Measurements from ENCODE around the gene ST3GAL5. TPM values are rescaled to one million over a fixed set of nuclear protein-coding genes. Genes with fewer than 3 reads are reported as not detected.
A peak's percentile ranks its signal among the peaks of the same experiment; 100 is the strongest.

Gene ST3GAL5
- total and polyA plus RNA-seq, 2 donors (not counting 1 experiment from before 2014, with no cell fraction given): 6.2 to 10.9 TPM

DNA sequence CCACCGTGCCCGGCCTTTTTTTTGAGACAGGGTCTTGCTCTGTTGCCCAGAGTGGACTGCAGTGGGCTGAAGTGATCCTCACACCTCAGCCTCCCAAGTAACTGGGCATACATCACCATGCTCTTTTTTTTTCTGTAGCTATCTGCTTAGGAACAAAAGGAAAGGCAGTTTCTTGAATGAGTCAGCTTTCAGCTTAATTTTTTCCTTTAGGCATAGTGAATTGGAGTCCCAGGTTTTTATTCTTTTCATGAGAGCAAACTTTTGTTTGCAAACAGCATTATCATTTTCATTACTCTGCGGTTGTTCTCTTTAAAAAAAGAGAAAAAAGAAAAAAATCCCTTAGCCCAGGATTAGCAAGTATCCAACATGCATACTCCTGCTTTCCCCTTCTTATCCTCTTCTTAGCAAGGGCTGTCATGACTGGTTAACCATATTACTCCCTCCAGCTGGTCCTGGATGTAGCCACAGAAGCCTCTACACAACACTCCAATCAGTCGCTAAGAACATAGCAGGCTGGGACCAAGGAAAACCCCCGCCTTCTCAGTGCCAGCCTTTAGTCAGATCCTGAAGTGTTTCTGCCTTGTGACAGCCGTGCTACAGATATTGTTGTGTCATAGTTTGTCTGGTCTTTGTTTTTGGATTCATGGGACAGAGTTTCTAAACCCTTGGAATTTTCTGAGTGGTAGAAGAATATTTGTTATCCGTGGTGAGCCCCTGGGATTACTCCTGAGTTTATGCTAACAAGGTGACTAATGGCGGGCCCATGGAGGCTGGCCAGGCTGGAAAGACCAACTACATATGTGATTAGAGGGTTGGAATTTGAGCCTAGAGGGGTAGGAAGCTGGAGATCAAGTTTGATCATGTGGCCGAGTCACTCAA, 23.3 kb upstream of the ST3GAL5 start:
- H3K36me3 ChIP-seq (ENCODE audit: control insufficient read depth, insufficient read depth, low read length): no peaks in the 10 kb centered on the region
- no peaks in the 10 kb centered on the region for H3K79me2 ChIP-seq (ENCODE audit: control insufficient read depth, insufficient read depth, low read length)
- H3K9me3 ChIP-seq (ENCODE audit: control insufficient read depth, insufficient read depth, low read depth, low read length): no peaks in the 10 kb centered on the region
- TF ChIP-seq, protein P1, sequence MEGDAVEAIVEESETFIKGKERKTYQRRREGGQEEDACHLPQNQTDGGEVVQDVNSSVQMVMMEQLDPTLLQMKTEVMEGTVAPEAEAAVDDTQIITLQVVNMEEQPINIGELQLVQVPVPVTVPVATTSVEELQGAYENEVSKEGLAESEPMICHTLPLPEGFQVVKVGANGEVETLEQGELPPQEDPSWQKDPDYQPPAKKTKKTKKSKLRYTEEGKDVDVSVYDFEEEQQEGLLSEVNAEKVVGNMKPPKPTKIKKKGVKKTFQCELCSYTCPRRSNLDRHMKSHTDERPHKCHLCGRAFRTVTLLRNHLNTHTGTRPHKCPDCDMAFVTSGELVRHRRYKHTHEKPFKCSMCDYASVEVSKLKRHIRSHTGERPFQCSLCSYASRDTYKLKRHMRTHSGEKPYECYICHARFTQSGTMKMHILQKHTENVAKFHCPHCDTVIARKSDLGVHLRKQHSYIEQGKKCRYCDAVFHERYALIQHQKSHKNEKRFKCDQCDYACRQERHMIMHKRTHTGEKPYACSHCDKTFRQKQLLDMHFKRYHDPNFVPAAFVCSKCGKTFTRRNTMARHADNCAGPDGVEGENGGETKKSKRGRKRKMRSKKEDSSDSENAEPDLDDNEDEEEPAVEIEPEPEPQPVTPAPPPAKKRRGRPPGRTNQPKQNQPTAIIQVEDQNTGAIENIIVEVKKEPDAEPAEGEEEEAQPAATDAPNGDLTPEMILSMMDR (conservative IDR thresholded peaks at IDR 0.05 in 1 of 2, IDR thresholded peaks at IDR 0.05 in 1 of 2; ENCODE audit: low read depth in 1 of 2, low read length in 2 of 2): no peak
- TF ChIP-seq EZH2 (IDR thresholded peaks at IDR 0.05; ENCODE audit: low read length, missing control alignments): no peak
- H3K4me1 ChIP-seq (ENCODE audit: control insufficient read depth, extremely low read depth, insufficient read depth, low read length): no peaks in the 10 kb centered on the region
- no peak overlapping the region for H2AFZ ChIP-seq (ENCODE audit: low read length)
- DNase-seq (ENCODE audit: low read depth in 2 of 2): peak; percentile 36 to 90
- H4K20me1 ChIP-seq (ENCODE audit: control insufficient read depth, extremely low read depth, insufficient read depth, low read length): no peaks in the 10 kb centered on the region
- no peak overlapping the region for H3K27ac ChIP-seq (ENCODE audit: insufficient read depth, low read length)
- no peaks in the 10 kb centered on the region for H3K27me3 ChIP-seq (ENCODE audit: control insufficient read depth, insufficient read depth, low read length)
- peak overlapping the region; percentile 49 for H3K4me2 ChIP-seq (ENCODE audit: extremely low read depth, insufficient read depth, low read length)
- H3K4me3 ChIP-seq (replicated peaks in 1 of 4; ENCODE audit: control extremely low read depth in 1 of 4, insufficient read depth in 1 of 4, low read depth in 3 of 4, low read length in 4 of 4): no peak overlapping the region
- no peak overlapping the region for H3K9ac ChIP-seq (ENCODE audit: insufficient read depth, low read length)

- Histone ChIP-seq H3K9ac (ENCODE audit: insufficient read depth, low read length) (no peak overlapping the region), H3K4me3 (replicated peaks in 1 of 4; ENCODE audit: control extremely low read depth in 1 of 4, insufficient read depth in 1 of 4, low read depth in 3 of 4, low read length in 4 of 4) (no peak overlapping the region), H3K36me3 (ENCODE audit: control insufficient read depth, insufficient read depth, low read length) (no peaks in the 10 kb centered on the region), H3K9me3 (ENCODE audit: control insufficient read depth, insufficient read depth, low read depth, low read length) (no peaks in the 10 kb centered on the region), H3K79me2 (ENCODE audit: control insufficient read depth, insufficient read depth, low read length) (no peaks in the 10 kb centered on the region), H3K27me3 (ENCODE audit: control insufficient read depth, insufficient read depth, low read length) (no peaks in the 10 kb centered on the region), H3K4me1 (ENCODE audit: control insufficient read depth, extremely low read depth, insufficient read depth, low read length) (no peaks in the 10 kb centered on the region), H2AFZ (ENCODE audit: low read length) (no peak overlapping the region), H4K20me1 (ENCODE audit: control insufficient read depth, extremely low read depth, insufficient read depth, low read length) (no peaks in the 10 kb centered on the region), H3K4me2 (ENCODE audit: extremely low read depth, insufficient read depth, low read length) (no peak overlapping the region), H3K27ac (ENCODE audit: insufficient read depth, low read length) (no peak overlapping the region)
- TF ChIP-seq EZH2 (IDR thresholded peaks at IDR 0.05; ENCODE audit: low read length, missing control alignments): no peak
- TF ChIP-seq, protein P1 (conservative IDR thresholded peaks at IDR 0.05 in 1 of 2, IDR thresholded peaks at IDR 0.05 in 1 of 2; ENCODE audit: low read depth in 1 of 2, low read length in 2 of 2): no peak
- DNase-seq (ENCODE audit: low read depth in 2 of 2): no peak
These were observed 22.3 kb upstream of the ST3GAL5 start for GRCh38 chr2:85911097-85911496.

GRCh38 chr2:85909005-85909404, 20.2 kb upstream of the ST3GAL5 start:
- Histone ChIP-seq H3K27ac (ENCODE audit: insufficient read depth, low read length) (no peak overlapping the region), H3K9me3 (ENCODE audit: control insufficient read depth, insufficient read depth, low read depth, low read length) (no peaks in the 10 kb centered on the region), H3K27me3 (ENCODE audit: control insufficient read depth, insufficient read depth, low read length) (peaks cover 8% of the 10 kb centered on the region), H2AFZ (ENCODE audit: low read length) (no peak overlapping the region), H4K20me1 (ENCODE audit: control insufficient read depth, extremely low read depth, insufficient read depth, low read length) (no peaks in the 10 kb centered on the region), H3K36me3 (ENCODE audit: control insufficient read depth, insufficient read depth, low read length) (no peaks in the 10 kb centered on the region), H3K4me3 (replicated peaks in 1 of 4; ENCODE audit: control extremely low read depth in 1 of 4, insufficient read depth in 1 of 4, low read depth in 3 of 4, low read length in 4 of 4) (no peak overlapping the region), H3K9ac (ENCODE audit: insufficient read depth, low read length) (no peak overlapping the region), H3K79me2 (ENCODE audit: control insufficient read depth, insufficient read depth, low read length) (no peaks in the 10 kb centered on the region), H3K4me1 (ENCODE audit: control insufficient read depth, extremely low read depth, insufficient read depth, low read length) (no peaks in the 10 kb centered on the region), H3K4me2 (ENCODE audit: extremely low read depth, insufficient read depth, low read length) (no peak overlapping the region)
- no peak for DNase-seq (ENCODE audit: low read depth in 2 of 2)
- TF ChIP-seq, protein P1 (conservative IDR thresholded peaks at IDR 0.05 in 1 of 2, IDR thresholded peaks at IDR 0.05 in 1 of 2; ENCODE audit: low read depth in 1 of 2, low read length in 2 of 2): no peak
- no peak for TF ChIP-seq EZH2 (IDR thresholded peaks at IDR 0.05; ENCODE audit: low read length, missing control alignments)

Data from fibroblast of lung (primary cell).